GM19025 (cell line): ENCODE data around the gene CNOT2.
A peak's percentile ranks its signal among the peaks of the same experiment; 100 is the strongest.
"Not testable (repeated sequence)": the region's sequence is repeated elsewhere in the genome, so short reads cannot be mapped to it uniquely, and the experiment has no call there.

Experiments used
- ATAC-seq: cut with Tn5 transposase; IDR thresholded peaks from one replicate; pipeline ENCODE4 v1.9.1; 2021; ENCODE audit warnings: mild to moderate bottlenecking, low read depth, moderate library complexity; ENCODE audit not compliant: unreplicated experiment

CNOT2 gene

GRCh38 chr12:70359458-70360197 lies 116.4 kb downstream of the CNOT2 start:
- no peak for ATAC-seq

- no peak for ATAC-seq
Observed at GRCh38 chr12:70360218-70360617, 117.0 kb downstream of the CNOT2 start.

DNA sequence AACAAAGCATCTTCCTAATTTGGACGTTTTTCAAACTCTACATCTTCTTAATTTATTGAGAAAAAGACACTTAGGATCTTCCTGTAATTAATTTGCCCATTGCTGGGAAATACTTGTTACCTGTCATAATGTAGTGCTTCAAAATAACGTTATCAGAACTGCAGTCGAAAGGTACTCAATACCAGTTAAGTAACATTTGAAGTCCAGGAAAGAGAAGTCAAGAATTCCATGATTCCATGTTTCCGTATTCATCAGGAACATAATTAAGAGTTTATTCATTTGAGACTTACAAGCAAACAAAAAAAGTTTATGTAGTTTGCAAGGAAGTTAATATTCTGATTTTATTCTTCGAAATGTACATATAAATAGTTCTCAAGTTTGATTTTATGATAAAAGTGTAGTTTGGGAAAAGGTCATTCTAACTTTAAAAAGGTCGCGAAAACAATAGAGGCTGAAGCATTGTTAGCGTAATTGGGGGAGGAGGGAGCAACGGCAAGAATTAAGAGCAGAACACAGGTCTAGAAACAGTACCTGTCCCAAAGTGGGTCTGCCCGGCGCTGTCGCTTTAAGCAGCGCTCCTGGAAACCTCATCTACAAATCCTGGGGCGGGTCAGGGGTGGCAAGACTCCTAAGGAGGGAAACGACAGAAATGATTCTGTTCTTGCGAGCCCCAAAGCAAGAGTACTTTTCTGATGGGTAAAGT lies 121.6 kb downstream of the CNOT2 start:
- ATAC-seq = no peak

GRCh38 chr12:70365398-70365647 lies 122.1 kb downstream of the CNOT2 start:
- no peak for ATAC-seq

DNA sequence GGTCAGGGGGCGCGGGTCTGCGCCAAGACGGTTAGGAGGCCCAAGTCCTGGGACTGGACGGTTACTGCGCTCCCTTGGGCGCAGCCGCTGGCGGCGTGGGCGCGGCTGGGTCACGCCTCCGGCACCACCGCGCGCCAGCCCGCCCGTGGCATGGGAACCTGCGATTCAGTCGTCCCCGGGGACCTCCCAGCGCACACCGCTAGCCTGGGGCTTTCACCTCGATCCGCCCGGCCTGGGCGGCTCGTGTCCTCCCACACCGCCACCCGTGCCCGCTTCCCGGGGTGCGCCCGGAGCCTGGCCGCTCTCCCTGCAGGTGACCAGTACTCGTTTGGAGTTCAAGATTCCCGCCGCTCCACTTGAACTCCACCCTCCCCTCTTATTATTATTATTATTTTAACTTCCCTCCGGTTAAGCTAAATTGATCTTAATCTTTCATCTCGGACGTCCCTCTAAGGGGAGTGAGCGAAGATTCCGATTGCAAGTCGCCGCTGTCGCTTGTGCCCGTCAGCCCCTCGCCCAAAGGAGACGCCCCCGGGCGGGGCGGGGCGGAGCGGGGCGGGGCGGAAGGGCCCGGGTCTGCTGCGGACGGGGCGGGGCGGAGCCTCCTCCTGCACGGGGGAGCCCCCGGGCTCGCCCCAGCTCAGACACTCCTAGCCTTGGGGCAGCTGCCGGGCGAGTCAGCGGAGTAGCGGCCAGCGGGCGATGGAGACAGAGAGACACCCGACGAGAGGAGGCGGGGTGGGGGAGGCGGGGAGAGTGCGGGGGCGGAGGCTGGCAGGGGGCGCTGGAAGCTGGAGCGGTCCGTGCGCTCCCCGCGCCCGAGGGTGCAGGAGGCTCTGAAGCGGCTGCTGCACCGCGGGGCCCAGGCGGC lies 122.7 kb downstream of the CNOT2 start, which contains the start of gene KCNMB4:
Gene KCNMB4 (plus strand): TSS at position 643 of the 871 bp plus-strand sequence. CDS start 445 bp downstream, outside the sequence.
- ATAC-seq = peak; percentile 78

GRCh38 chr12:70366581-70367257 lies 123.5 kb downstream of the CNOT2 start:
- ATAC-seq = peak; percentile 37

DNA sequence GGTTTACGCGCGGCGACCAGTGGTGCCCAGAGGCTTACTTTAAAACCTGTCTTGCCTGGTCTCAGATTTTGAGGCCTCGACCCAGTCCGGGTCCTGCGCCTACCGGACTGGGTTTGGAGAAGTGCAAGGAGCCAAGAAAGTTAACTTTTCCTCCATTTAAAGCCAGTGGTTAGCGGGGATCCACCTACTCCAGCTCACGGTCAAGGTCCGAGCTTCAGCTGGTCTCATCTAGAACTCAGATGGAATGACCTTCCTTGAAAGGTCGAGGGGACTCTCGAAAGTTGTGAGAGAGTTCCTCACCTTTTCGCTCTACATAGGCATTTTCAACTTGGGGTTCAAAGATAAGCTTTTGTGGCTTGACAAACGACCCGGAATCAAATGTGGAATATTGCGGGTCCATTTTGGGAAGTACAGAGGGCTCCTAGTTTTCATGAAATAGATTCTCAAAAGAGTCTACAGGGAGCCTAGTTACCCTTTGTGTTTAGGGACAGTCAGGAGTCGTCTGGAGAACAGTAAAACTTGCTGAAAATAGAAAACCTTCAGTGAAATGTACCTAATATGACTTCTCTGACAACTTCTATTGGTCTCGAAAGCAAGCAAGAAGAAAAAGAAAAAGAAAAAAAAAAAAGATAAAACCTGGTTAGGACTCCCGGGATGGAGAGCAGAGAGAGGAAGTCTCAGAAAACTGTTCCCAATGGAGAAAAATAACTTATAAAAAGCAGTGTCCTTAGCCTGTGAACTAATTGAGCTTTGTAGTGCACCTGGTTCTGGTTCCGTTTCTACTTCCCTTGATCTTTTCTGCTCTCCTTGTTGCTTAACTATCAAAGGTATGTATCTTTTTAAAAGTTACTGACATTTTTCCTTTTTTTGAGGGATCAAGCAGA lies 124.3 kb downstream of the CNOT2 start:
- no peak for ATAC-seq

DNA sequence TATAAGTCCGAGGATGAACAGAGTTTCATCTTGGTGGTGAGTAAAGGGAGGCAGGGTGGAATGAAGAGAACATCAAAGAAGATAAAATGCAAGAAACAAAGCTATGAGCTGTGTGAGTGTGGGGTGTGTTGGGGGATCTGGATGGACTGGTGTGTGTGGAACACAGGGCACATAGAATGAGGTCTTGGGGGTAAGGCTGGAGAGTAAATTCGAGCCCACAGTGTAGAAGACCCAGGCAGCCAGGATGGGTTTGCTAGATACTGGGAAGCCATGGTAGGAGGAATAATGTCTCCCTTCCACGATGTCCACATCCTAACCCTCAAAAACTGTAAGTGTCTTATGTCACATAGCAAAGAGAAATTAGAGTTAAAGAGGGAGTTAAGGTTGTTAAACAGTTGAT lies 129.6 kb downstream of the CNOT2 start:
- ATAC-seq = no peak

GRCh38 chr12:70379846-70380245 lies 136.6 kb downstream of the CNOT2 start:
- no peak for ATAC-seq

- no peak for ATAC-seq
Observed at GRCh38 chr12:70383484-70383883, 140.3 kb downstream of the CNOT2 start.

- ATAC-seq = no peak
Observed at GRCh38 chr12:70383886-70384285, 140.7 kb downstream of the CNOT2 start.

DNA sequence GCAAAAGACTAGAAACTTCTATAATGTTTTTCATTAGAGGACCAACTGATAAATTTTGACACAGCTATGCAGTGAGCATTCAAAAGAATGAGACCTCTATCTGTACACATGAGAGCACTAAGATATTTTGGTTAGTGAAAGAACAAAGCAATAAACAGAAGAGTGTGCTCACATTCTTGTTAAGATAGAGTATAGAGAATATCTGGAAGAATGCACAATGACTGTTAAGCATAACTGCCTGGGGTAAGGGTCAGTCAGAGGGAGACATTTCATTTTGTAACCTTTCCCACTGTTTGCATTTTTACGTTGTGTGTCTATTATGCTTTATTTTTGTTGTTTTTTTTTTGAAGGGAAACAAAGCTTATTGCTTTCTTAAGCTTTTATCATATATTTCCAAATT lies 143.5 kb downstream of the CNOT2 start:
- ATAC-seq = no peak

DNA sequence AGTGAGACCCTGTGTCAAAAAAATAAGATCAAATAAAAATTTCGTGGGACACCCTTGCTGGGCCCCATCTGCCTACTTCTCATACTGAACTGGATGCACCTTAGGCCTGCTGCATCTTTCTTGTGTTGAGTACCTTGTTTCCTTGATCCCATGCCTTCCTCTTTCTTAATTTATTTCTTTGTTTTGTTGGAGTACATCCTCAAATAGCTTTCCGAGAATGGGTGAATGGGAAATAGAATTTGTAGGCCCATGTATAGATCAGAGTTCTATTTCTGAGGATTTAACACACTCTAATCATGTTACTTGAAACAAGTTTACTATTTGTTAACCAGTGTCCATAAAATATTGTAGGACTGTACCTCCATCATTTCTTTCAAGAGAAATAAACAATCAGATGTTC lies 146.4 kb downstream of the CNOT2 start:
- ATAC-seq = no peak

DNA sequence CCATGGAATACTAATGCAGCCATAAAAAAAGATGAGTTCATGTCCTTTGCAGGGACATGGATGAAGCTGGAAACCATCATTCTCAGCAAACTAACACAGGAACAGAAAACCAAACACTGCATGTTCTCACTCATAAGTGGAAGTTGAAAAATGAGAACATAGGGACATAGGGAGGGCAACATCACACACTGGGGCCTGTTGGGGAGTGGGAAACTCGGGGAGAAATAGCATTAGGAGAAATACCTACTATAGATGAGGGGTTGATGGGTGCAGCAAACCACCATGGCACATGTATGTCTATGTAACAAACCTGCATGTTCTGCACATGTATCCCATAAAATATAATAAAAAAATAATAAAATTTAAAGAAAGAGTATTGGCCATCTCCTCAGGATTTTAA lies 149.4 kb downstream of the CNOT2 start:
- ATAC-seq = not testable (repeated sequence)

DNA sequence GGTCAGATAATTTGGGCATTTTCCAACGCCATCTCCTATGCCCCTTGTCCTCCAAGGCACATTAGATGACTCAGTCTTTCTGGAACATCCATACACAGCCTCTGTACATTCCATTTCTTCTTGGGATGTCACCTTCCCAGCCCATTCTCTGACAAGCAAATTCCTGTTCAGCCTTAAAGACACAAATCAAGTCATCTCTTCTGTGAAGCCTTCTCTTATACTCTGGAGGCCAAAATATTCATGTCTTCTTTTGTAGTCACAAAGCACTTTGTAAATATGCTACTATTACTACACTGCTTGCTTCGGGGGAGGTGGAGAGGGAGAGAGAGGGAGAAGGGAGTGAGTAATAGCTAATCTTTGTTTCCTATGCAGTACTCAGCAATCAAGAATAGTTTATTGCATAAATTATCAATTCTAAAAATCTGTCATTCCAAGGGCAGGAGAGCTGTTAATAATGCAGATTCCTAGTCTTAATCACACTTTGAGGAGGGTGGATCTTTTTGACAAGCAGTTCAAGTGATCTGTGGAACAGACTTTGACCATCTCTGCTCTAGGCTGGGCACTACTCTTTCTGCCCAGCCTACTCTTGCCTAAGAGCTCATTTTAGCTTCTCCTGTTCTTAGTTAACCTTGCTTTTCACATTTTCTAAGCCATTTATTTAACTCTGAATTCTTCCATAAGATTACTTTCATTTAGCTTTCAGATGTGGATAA lies 150.7 kb downstream of the CNOT2 start:
- no peak for ATAC-seq

DNA sequence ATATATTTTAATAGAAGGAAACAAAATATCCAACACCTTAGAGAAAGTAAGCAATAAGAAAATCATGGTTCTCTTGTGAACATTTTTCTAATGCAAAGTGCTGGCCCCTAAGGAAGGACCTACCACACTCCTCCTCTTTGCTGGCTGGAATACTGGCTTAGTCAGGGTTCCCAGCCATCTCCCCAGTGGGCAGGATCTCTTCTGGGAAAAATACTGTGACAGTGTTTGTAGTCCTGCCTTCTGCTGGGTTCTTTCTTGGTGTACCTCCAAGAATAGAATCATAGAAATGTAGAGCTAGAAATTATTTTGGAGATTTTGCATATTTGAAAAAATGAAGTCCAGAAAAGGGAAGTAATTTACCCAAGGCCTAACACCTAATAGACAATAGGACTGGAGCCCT lies 154.8 kb downstream of the CNOT2 start:
- ATAC-seq = no peak

GRCh38 chr12:70398862-70399261 lies 155.6 kb downstream of the CNOT2 start:
- no peak for ATAC-seq

GRCh38 chr12:70399311-70399710 lies 156.1 kb downstream of the CNOT2 start:
- no peak for ATAC-seq

DNA sequence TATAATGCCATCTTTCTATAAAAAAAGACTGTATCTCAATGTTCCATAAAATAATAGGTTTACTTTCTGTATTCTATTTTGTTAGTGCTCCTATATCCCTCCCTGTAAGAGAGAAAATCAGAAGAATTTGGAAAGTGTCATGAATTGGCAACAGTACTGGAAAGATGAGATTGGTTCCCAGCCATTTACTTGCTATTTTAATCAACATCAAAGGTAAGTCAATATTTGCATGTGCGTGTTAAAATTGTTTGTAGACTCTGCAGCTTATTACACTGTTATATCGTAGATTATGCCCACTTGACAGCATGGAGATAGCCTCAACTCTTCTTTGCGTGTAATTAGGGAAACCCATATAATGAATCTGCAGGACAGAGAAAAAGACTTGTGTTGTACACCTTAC lies 156.9 kb downstream of the CNOT2 start:
- ATAC-seq = no peak
